Cardiac fibroblast (primary cell): ENCODE data around the gene ADH6.

Source experiments
- DNase-seq, 2 donors: peaks; one replicate each; pipeline versions ENCODE4 v3.0.0 to v3.0.0-alpha.2; 2010; ENCODE audit warnings: low read depth in 2 of 2
- H3K4me3 ChIP-seq, 2 donors: replicated peaks in 1 of 2; 1 replicate in 1 of 2; 2 replicates in 1 of 2; pipeline ENCODE4 v1.5.1; 2011; ENCODE audit warnings: low read depth in 2 of 2, low read length in 2 of 2, mild to moderate bottlenecking in 2 of 2, moderate library complexity in 1 of 2
- CTCF ChIP-seq: IDR thresholded peaks from one replicate; pipeline ENCODE4 v1.5.1; 2011; ENCODE audit warnings: low read depth, mild to moderate bottlenecking, low read length, inconsistent platforms

ADH6 gene

GRCh38 chr4:99207069-99207743 lies 11.8 kb downstream of the ADH6 start:
- TF ChIP-seq CTCF, result no peak
- H3K4me3 ChIP-seq, result no peak overlapping the region
- DNase-seq, result no peak

GRCh38 chr4:99205153-99205979 lies 13.7 kb downstream of the ADH6 start:
- peak; percentile 1 for TF ChIP-seq CTCF
- peak; percentile 70 to 82 for DNase-seq
- no peak overlapping the region for H3K4me3 ChIP-seq

GRCh38 chr4:99202536-99202935 lies 16.5 kb downstream of the ADH6 start:
- TF ChIP-seq CTCF, result no peak
- peak; percentile 75 to 97 for DNase-seq
- no peak overlapping the region for H3K4me3 ChIP-seq

- no peak overlapping the region for H3K4me3 ChIP-seq
- no peak for TF ChIP-seq CTCF
- no peak for DNase-seq
Observed at GRCh38 chr4:99202094-99202493, 17.0 kb downstream of the ADH6 start.

GRCh38 chr4:99201690-99202089 lies 17.4 kb downstream of the ADH6 start:
- DNase-seq, result peak; percentile 68 to 83
- no peak overlapping the region for H3K4me3 ChIP-seq
- peak; percentile 15 for TF ChIP-seq CTCF

GRCh38 chr4:99200138-99200537 lies 18.9 kb downstream of the ADH6 start:
- no peak for DNase-seq

More at GRCh38 chr4:99200138-99200537, 18.9 kb downstream of the ADH6 start:
- no peak overlapping the region for H3K4me3 ChIP-seq
- no peak for TF ChIP-seq CTCF
